ENCODE results near the gene NOC2L. TPM values are rescaled to one million over a fixed set of nuclear protein-coding genes. Genes with fewer than 3 reads are reported as not detected.

Gene NOC2L
- total RNA-seq, 4 donors from 2014 or later, result 47.4 to 115 (median 74.2) TPM

DNA sequence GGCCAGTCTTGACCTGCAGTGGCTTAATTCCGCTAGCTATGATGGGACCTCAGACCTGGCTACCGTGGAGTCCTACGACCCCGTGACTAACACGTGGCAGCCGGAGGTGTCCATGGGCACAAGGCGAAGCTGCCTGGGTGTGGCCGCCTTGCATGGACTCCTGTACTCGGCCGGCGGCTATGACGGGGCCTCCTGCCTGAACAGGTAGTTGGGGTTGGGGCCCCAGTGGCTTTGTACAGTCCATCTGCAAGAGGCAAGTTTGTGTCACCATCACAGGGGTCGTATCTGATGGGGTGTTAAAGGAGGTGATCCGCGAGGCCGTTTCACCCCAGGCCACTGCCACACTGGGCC lies 4.2 kb upstream of the NOC2L start:
- H3K4me1 ChIP-seq, result peaks cover 8 to 20% of the 10 kb centered on the region in 2 donors
- in situ Hi-C loops (cut with MboI; ENCODE audit: low sequenced_read_pairs in 4 of 4), result no loop called here
- TF ChIP-seq POLR2A (IDR thresholded peaks at IDR 0.05), result no peak
- TF ChIP-seq, protein P1, sequence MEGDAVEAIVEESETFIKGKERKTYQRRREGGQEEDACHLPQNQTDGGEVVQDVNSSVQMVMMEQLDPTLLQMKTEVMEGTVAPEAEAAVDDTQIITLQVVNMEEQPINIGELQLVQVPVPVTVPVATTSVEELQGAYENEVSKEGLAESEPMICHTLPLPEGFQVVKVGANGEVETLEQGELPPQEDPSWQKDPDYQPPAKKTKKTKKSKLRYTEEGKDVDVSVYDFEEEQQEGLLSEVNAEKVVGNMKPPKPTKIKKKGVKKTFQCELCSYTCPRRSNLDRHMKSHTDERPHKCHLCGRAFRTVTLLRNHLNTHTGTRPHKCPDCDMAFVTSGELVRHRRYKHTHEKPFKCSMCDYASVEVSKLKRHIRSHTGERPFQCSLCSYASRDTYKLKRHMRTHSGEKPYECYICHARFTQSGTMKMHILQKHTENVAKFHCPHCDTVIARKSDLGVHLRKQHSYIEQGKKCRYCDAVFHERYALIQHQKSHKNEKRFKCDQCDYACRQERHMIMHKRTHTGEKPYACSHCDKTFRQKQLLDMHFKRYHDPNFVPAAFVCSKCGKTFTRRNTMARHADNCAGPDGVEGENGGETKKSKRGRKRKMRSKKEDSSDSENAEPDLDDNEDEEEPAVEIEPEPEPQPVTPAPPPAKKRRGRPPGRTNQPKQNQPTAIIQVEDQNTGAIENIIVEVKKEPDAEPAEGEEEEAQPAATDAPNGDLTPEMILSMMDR (IDR thresholded peaks at IDR 0.05 in 4 of 5, conservative IDR thresholded peaks at IDR 0.05 in 1 of 5), result no peak
- peaks cover 0 to 2% of the 10 kb centered on the region in 2 donors for H3K36me3 ChIP-seq
- H3K9me3 ChIP-seq, result no peaks in the 10 kb centered on the region
- no peak for ATAC-seq
- no peak overlapping the region for H3K4me3 ChIP-seq
- intact Hi-C loops (cut with DNase I; ENCODE audit: low total_unique reads), result loop anchor here (5.0 kb wide), 1 partner anchor 56 kb away; no protein-coding TSS in a partner anchor
- peaks cover 2 to 22% (median 3%) of the 10 kb centered on the region in 3 donors for H3K27me3 ChIP-seq
- DNase-seq, result no peak
- H3K27ac ChIP-seq, result no peak overlapping the region

DNA sequence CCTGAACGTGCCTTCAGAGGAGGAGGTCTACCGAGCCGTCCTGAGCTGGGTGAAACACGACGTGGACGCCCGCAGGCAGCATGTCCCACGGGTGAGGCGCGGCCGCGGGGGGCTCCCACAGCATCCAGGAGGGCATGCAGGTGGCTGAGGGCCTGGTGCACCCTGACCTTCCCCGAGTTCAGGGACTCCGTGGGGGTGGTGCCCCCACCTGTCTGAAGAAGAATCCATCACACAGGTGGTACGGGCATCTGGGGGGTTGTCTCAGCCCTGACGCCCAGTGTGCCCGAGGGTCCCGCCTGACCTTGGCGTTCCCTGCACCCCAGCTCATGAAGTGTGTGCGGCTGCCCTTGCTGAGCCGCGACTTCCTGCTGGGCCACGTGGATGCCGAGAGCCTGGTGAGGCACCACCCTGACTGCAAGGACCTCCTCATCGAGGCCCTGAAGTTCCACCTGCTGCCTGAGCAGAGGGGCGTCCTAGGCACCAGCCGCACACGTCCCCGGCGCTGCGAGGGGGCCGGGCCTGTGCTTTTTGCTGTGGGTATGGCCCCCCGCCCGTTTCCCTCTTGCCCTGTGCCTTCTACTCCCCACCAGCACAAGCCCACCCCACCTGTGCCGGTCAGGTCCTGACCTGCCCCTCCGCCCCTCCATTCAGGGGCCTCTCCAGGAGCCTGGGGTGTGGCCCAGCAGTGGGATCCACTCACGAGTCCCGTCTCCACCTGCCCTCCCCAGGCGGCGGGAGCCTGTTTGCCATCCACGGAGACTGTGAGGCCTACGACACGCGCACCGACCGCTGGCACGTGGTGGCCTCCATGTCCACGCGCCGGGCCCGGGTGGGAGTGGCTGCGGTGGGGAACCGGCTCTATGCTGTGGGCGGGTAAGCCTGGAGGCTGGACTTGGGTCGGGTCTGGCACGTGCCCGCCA lies 3.6 kb upstream of the NOC2L start:
- H3K36me3 ChIP-seq, result peaks cover 0 to 2% of the 10 kb centered on the region in 2 donors
- DNase-seq, result peak in 1 of 2 donors; percentile 14
- peaks cover 0 to 17% (median 0%) of the 10 kb centered on the region in 3 donors for H3K27me3 ChIP-seq
- H3K4me1 ChIP-seq, result peaks cover 14 to 26% of the 10 kb centered on the region in 2 donors
- in situ Hi-C loops (cut with MboI; ENCODE audit: low sequenced_read_pairs in 4 of 4), result no loop called here
- H3K27ac ChIP-seq, result no peak overlapping the region
- no peak for ATAC-seq
- no peak overlapping the region for H3K4me3 ChIP-seq
- no peak for TF ChIP-seq POLR2A (IDR thresholded peaks at IDR 0.05)
- TF ChIP-seq, protein P1 (IDR thresholded peaks at IDR 0.05 in 4 of 5, conservative IDR thresholded peaks at IDR 0.05 in 1 of 5), result no peak
- H3K9me3 ChIP-seq, result no peaks in the 10 kb centered on the region
- intact Hi-C loops (cut with DNase I; ENCODE audit: low total_unique reads), result loop anchor here (5.0 kb wide), 1 partner anchor 55 kb away; no protein-coding TSS in a partner anchor

DNA sequence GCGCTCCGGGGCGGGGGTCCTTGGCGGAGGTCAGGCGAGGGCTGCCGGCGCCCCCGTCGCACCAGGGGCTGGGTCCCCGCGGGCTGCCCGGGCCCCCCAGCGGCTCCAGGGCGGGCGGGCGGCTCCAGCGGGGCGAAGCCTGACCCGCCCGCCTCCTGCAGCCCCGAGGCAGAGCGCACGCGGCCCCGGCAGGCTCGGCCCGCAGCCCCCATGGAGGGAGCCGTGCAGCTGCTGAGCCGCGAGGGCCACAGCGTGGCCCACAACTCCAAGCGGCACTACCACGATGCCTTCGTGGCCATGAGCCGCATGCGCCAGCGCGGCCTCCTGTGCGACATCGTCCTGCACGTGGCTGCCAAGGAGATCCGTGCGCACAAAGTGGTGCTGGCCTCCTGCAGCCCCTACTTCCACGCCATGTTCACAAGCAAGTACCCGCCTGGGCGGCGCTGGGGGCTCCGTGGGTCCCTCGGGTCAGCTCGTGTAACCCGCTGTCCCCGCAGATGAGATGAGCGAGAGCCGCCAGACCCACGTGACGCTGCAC lies 2.1 kb upstream of the NOC2L start:
- Histone ChIP-seq H3K9me3 (no peaks in the 10 kb centered on the region), H3K4me1 (peaks cover 15 to 26% of the 10 kb centered on the region in 2 donors), H3K4me3 (peak overlapping the region; percentile 60 to 93 (median 88)), H3K27ac (no peak overlapping the region), H3K36me3 (peaks cover 0 to 12% of the 10 kb centered on the region in 2 donors), H3K27me3 (peaks cover 0 to 7% (median 0%) of the 10 kb centered on the region in 3 donors)
- DNase-seq (no peak), ATAC-seq (no peak)
- in situ Hi-C loops (cut with MboI; ENCODE audit: low sequenced_read_pairs in 4 of 4) (no loop called here), intact Hi-C loops (cut with DNase I; ENCODE audit: low total_unique reads) (loop anchor here (5.0 kb wide), 1 partner anchor 54 kb away; no protein-coding TSS in a partner anchor)
- TF ChIP-seq POLR2A (IDR thresholded peaks at IDR 0.05), result no peak
- TF ChIP-seq, protein P1 (IDR thresholded peaks at IDR 0.05 in 4 of 5, conservative IDR thresholded peaks at IDR 0.05 in 1 of 5), result no peak

DNA sequence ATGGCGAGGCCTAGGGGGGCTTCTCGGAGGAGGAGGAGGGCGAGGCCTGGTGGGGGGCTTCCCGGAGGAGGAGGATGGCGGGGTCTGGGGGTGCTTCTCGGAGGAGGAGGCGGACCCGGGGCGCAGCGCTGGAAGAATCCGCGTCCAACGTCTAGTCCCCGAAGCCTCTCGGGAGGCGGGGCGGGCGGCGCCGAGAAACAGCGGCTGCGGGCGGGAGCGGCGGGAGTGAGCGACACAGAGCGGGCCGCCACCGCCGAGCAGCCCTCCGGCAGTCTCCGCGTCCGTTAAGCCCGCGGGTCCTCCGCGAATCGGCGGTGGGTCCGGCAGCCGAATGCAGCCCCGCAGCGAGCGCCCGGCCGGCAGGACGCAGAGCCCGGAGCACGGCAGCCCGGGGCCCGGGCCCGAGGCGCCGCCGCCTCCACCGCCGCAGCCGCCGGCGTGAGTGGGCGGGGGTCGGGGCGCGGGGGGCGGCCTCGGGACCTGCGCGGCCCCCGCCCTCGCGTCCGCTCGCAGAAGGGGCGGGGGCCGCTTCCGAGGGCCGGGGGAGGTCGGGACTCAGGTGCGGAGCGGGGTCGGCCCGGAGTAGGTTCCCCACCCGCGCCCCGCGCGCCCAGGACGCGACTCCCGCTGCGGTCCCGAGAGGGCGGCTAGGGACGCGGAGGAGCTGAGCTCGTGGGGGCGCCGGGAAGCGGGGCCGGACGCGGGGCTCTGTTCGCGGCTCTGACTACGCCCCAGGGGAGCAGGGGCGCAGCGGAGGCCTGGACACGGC lies 1.5 kb upstream of the NOC2L start, which contains the start of gene KLHL17:
TSS of gene KLHL17 (plus strand) at position 222 of the 769 bp plus-strand sequence. CDS start at position 332, 110 bp downstream.
- TF ChIP-seq POLR2A (IDR thresholded peaks at IDR 0.05), result no peak
- peaks cover 0 to 18% of the 10 kb centered on the region in 2 donors for H3K36me3 ChIP-seq
- H3K4me1 ChIP-seq, result peaks cover 13 to 24% of the 10 kb centered on the region in 2 donors
- ATAC-seq, result peak; percentile 45 to 55
- peaks cover 0 to under 1% (median 0%) of the 10 kb centered on the region in 3 donors for H3K27me3 ChIP-seq
- peak; percentile 46 to 62 for DNase-seq
- H3K9me3 ChIP-seq, result no peaks in the 10 kb centered on the region
- in situ Hi-C loops (cut with MboI; ENCODE audit: low sequenced_read_pairs in 4 of 4), result no loop called here
- intact Hi-C loops (cut with DNase I; ENCODE audit: low total_unique reads), result loop anchor here (5.0 kb wide), 1 partner anchor 53 kb away; no protein-coding TSS in a partner anchor
- H3K27ac ChIP-seq, result peak within 1 kb of the TSS in 1 of 4 donors; percentile 43
- H3K4me3 ChIP-seq, result peak within 1 kb of the TSS; percentile 60 to 93 (median 88)

All from gastrocnemius medialis (tissue), 4 donors.